Vagina (tissue), 2 donors: ENCODE results near the gene ZBTB7A. TPM values are rescaled to one million over a fixed set of nuclear protein-coding genes. Genes with fewer than 3 reads are reported as not detected.

Experiments used
- DNase-seq, 2 donors: peaks; one replicate each; pipeline ENCODE4 v3.0.0-alpha.2; 2017; ENCODE audit errors: extremely low spot score in 2 of 2
- H3K27ac ChIP-seq: fragments of 200-600 bp; sonication (generic); one replicate; pipeline ENCODE4 v1.5.1; 2019
- H3K27me3 ChIP-seq: fragments of 200-600 bp; sonication (generic); one replicate; pipeline ENCODE4 v1.5.1; 2019
- H3K36me3 ChIP-seq, 2 donors: fragments of 200-600 bp; sonication (generic); one replicate each; pipeline ENCODE4 v1.5.1; 2017 to 2019
- H3K4me1 ChIP-seq: fragments of 200-600 bp; sonication (generic); one replicate; pipeline ENCODE4 v1.5.1; 2019
- H3K4me3 ChIP-seq, 2 donors: fragments of 200-600 bp; sonication (generic); 1 replicate in 1 of 2; 2 replicates in 1 of 2; pipeline ENCODE4 v1.5.1; 2016 to 2019
- H3K9me3 ChIP-seq: fragments of 200-600 bp; sonication (generic); one replicate; pipeline ENCODE4 v1.5.1; 2019
- POLR2A ChIP-seq, 2 donors: fragments of 450-650 bp; IDR thresholded peaks; one replicate each; pipeline ENCODE4 v1.6.1; 2017; ENCODE audit warnings: antibody characterized with exemption in 2 of 2, mild to moderate bottlenecking in 2 of 2, moderate library complexity in 2 of 2
- POLR2AphosphoS5 ChIP-seq, 2 donors: sonication (generic); formaldehyde crosslinking; IDR thresholded peaks; one replicate each; pipeline ENCODE4 v1.9.0; 2017; ENCODE audit warnings: antibody characterized with exemption in 2 of 2, mild to moderate bottlenecking in 2 of 2, low read depth in 1 of 2; ENCODE audit not compliant: insufficient read depth in 1 of 2
- intact Hi-C: fragments of 100-400 bp; cut with DNase I; formaldehyde crosslinking; loops from one replicate; pipeline ENCODE4 v1.15.1; 2023
- total RNA-seq: library from RNA; depleted of rRNA; stranded (reverse); fragments of >200 nt; gene quantifications from one replicate; pipeline ENCODE4 v1.2.3, GENCODE V29; 2016
- TF ChIP-seq, protein P1 (sequence below), 3 experiments: fragments of 450-650 bp in 2 of 3; fragments of 200-600 bp in 1 of 3; sonication (generic) in 1 of 3; IDR thresholded peaks; one replicate each; pipeline ENCODE4 v1.5.1; 2017 to 2019; ENCODE audit warnings: antibody characterized with exemption in 3 of 3, mild to moderate bottlenecking in 2 of 3, moderate library complexity in 2 of 3

The ZBTB7A gene
- total RNA-seq, 1 donor from 2014 or later, result 60.6 TPM

DNA sequence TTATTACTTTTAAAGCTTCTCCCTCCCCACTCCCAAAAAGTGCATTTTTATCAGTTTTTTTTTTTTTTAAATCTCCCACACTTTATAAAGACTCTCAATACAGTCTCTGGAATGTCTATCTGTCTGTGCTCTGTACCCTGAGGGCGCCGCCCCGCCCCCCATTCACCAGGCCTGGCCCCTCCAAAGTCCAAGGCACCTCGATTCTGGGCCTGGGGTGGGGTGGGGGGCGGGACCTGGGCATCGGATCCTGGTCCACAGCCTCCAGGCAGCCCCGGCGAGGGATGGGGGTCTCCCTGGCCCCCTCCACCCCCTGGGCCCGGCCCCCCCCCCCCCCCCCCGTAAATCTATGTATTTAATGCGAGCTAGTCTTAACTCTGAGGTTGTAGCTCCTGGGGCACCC is 23.3 kb downstream of the ZBTB7A start:
- peaks cover 0 to 27% of the 10 kb centered on the region in 2 donors for H3K36me3 ChIP-seq
- intact Hi-C loops, result no loop called here
- H3K4me1 ChIP-seq, result peaks cover 34% of the 10 kb centered on the region
- H3K27me3 ChIP-seq, result no peaks in the 10 kb centered on the region
- no peaks in the 10 kb centered on the region for H3K9me3 ChIP-seq
- TF ChIP-seq POLR2AphosphoS5 (IDR thresholded peaks at IDR 0.05; ENCODE audit: insufficient read depth in 1 of 2, low read depth in 1 of 2) (no peak), POLR2A (IDR thresholded peaks at IDR 0.05) (no peak)
- TF ChIP-seq, protein P1, sequence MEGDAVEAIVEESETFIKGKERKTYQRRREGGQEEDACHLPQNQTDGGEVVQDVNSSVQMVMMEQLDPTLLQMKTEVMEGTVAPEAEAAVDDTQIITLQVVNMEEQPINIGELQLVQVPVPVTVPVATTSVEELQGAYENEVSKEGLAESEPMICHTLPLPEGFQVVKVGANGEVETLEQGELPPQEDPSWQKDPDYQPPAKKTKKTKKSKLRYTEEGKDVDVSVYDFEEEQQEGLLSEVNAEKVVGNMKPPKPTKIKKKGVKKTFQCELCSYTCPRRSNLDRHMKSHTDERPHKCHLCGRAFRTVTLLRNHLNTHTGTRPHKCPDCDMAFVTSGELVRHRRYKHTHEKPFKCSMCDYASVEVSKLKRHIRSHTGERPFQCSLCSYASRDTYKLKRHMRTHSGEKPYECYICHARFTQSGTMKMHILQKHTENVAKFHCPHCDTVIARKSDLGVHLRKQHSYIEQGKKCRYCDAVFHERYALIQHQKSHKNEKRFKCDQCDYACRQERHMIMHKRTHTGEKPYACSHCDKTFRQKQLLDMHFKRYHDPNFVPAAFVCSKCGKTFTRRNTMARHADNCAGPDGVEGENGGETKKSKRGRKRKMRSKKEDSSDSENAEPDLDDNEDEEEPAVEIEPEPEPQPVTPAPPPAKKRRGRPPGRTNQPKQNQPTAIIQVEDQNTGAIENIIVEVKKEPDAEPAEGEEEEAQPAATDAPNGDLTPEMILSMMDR (IDR thresholded peaks at IDR 0.05), result no peak
- H3K4me3 ChIP-seq, result no peak overlapping the region
- DNase-seq, result no peak
- peak overlapping the region; percentile 1 for H3K27ac ChIP-seq

DNA sequence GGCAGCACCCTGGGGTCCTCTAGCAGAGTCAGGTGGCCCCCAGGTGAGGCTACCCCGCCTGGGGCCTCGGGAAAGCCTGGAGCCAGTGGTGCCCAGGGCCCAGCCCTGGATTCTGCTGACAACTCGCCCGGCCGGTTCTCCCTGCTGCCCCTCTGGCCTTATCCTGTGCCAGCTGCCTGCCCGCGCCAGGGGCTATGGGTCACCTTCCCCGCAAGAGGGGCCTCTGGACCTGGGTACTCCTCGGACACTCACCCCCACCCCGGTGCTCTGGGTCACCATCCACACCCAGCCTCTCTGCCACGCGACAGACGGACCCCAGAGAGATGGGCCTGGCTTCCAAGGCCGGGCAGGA is 24.0 kb downstream of the ZBTB7A start:
- no peak for DNase-seq
- intact Hi-C loops, result no loop called here
- TF ChIP-seq, protein P1 (IDR thresholded peaks at IDR 0.05), result no peak
- TF ChIP-seq POLR2A (IDR thresholded peaks at IDR 0.05) (no peak), POLR2AphosphoS5 (IDR thresholded peaks at IDR 0.05; ENCODE audit: insufficient read depth in 1 of 2, low read depth in 1 of 2) (no peak)
- H3K36me3 ChIP-seq, result peaks cover 0 to 30% of the 10 kb centered on the region in 2 donors
- no peaks in the 10 kb centered on the region for H3K9me3 ChIP-seq
- H3K27ac ChIP-seq, result peak overlapping the region; percentile 48
- peaks cover 34% of the 10 kb centered on the region for H3K4me1 ChIP-seq
- no peak overlapping the region for H3K4me3 ChIP-seq
- no peaks in the 10 kb centered on the region for H3K27me3 ChIP-seq

DNA sequence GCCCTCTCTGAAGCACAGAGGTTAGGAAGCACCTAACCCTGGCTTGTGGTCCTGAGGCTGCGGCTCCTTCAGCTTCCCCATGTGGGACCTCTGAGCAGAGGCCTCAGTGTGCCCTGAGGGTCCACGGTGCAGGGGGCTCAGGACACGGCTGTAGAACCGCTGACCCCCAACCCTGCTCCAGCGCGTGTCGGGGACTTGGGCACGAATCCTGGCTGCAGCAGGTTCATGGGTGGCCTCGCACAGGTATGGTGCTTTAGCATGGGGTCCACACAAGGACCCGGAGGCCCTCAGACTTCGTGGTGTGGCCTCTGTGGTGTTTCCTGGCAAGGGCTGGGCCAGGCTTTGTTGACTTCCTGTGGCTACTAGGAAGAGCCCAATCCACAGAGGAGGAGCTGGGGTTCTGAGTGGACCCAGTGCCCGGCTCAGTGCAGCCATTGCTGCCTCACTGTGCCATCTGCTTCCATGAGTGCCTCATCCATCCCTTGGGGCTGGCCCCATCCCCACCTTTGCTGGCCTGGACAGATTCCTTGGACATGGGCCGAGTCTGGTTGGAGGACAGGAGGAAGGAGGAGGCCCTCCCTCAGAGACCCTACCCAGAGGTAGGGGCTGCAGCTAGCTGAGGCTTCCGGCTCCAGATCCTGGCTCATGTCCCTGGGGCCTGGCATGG is 24.5 kb downstream of the ZBTB7A start:
- H3K36me3 ChIP-seq, result peaks cover 0 to 31% of the 10 kb centered on the region in 2 donors
- intact Hi-C loops, result no loop called here

DNA sequence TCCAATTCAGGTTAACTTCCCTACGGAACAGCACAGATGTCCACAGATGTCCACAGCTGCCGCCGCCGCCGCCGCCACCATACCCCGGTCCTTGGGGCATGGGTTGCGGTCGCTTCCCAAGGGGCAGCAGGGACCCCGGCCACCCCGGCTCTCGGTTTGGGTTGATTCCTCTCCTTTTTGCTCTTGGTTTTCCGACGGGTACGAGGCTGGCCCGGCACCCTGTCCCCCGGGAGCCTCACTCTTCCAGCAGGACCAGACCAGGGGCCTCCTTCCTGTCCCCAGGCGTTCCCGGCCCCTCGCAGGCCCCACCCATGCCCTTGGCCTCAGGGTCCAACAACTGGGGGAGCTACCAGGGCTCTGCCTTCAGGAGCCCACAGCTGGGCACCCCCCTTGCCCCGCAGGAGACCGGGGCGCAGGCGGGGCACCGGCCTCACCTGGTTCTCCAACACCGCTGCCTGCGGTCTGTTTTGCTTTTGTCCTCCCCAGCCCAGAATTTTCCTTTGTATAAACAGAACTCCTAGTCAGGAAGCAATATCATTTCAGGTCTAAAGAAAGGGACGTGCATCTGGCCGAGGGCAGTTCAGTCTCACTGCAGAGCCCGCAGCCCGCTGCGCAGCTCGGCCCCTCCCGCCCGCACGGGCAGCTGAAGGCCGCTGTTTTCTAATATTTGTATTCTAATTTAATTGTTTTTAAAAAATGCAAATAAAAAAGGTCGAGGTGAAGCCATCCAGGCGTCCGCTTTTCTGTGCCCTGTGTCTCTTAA is 27.9 kb downstream of the ZBTB7A start:
- TF ChIP-seq POLR2AphosphoS5 (IDR thresholded peaks at IDR 0.05; ENCODE audit: insufficient read depth in 1 of 2, low read depth in 1 of 2) (no peak), POLR2A (IDR thresholded peaks at IDR 0.05) (no peak)
- TF ChIP-seq, protein P1 (IDR thresholded peaks at IDR 0.05), result no peak
- no peaks in the 10 kb centered on the region for H3K27me3 ChIP-seq
- H3K36me3 ChIP-seq, result peaks cover 0 to 19% of the 10 kb centered on the region in 2 donors
- H3K4me1 ChIP-seq, result peaks cover 16% of the 10 kb centered on the region
- no peaks in the 10 kb centered on the region for H3K9me3 ChIP-seq
- no peak for DNase-seq
- no peak overlapping the region for H3K27ac ChIP-seq
- no peak overlapping the region for H3K4me3 ChIP-seq
- intact Hi-C loops, result no loop called here

More for the DNA sequence above, 24.5 kb downstream of the ZBTB7A start:
- no peak overlapping the region for H3K4me3 ChIP-seq
- DNase-seq, result no peak
- H3K9me3 ChIP-seq, result no peaks in the 10 kb centered on the region
- peaks cover 34% of the 10 kb centered on the region for H3K4me1 ChIP-seq
- H3K27me3 ChIP-seq, result no peaks in the 10 kb centered on the region
- TF ChIP-seq POLR2A (IDR thresholded peaks at IDR 0.05), result no peak
- peak overlapping the region; percentile 48 for H3K27ac ChIP-seq

DNA sequence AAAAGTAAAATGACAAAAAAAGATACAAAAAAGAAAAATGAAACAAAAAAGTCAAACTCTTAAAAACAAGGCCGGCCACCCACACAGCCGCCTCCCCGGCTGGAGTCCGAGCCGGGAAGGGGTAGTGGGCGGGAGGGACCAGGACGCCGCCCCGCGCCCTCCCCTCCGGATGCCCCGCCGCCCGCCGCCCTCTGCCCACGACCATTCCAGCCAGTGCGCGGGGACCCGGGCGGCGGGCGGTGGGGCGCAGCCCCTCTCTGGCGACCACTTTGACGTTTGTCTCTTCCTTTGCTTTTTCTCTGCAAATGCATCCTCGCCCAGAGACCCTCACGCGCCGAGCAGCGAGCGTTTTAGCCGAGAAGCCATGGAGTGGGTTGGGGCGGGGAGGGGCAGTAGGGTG is 28.6 kb downstream of the ZBTB7A start:
- DNase-seq, result no peak
- no peak for TF ChIP-seq POLR2A (IDR thresholded peaks at IDR 0.05)
- TF ChIP-seq, protein P1 (IDR thresholded peaks at IDR 0.05), result no peak
- TF ChIP-seq POLR2AphosphoS5 (IDR thresholded peaks at IDR 0.05; ENCODE audit: insufficient read depth in 1 of 2, low read depth in 1 of 2), result no peak
- no peak overlapping the region for H3K27ac ChIP-seq
- peaks cover 0 to 27% of the 10 kb centered on the region in 2 donors for H3K36me3 ChIP-seq
- H3K4me3 ChIP-seq, result no peak overlapping the region
- no peaks in the 10 kb centered on the region for H3K27me3 ChIP-seq
- peaks cover 8% of the 10 kb centered on the region for H3K4me1 ChIP-seq
- H3K9me3 ChIP-seq, result no peaks in the 10 kb centered on the region
- intact Hi-C loops, result no loop called here
